Parathyroid adenoma (tissue), 2 donors: ENCODE results near the gene TSPAN32.

ENCODE experiments used
- H2AFZ ChIP-seq: fragments of 300-600 bp; sonication (generic); one replicate; pipeline ENCODE4 v1.7.0; 2017; ENCODE audit warnings: antibody characterized with exemption, mild to moderate bottlenecking
- H3K27ac ChIP-seq: fragments of 300-600 bp; sonication (generic); one replicate; pipeline ENCODE4 v1.7.0; 2017
- H3K27me3 ChIP-seq: fragments of 300-600 bp; sonication (generic); one replicate; pipeline ENCODE4 v1.7.0; 2017; ENCODE audit warnings: low read length; ENCODE audit not compliant: control insufficient read depth, insufficient read depth
- H3K36me3 ChIP-seq: fragments of 300-600 bp; sonication (generic); one replicate; pipeline ENCODE4 v1.7.0; 2017; ENCODE audit warnings: low read length; ENCODE audit not compliant: control insufficient read depth, insufficient read depth
- H3K4me1 ChIP-seq: fragments of 300-600 bp; sonication (generic); one replicate; pipeline ENCODE4 v1.7.0; 2017; ENCODE audit warnings: control low read depth
- H3K4me2 ChIP-seq: fragments of 300-600 bp; sonication (generic); one replicate; pipeline ENCODE4 v1.7.0; 2017; ENCODE audit warnings: low read length
- H3K4me3 ChIP-seq: fragments of 300-600 bp; sonication (generic); one replicate; pipeline ENCODE4 v1.7.0; 2017; ENCODE audit warnings: low read depth, low read length
- H3K79me2 ChIP-seq: fragments of 300-600 bp; sonication (generic); one replicate; pipeline ENCODE4 v1.7.0; 2017; ENCODE audit warnings: control low read depth
- H3K9ac ChIP-seq: fragments of 300-600 bp; sonication (generic); one replicate; pipeline ENCODE4 v1.7.0; 2017; ENCODE audit warnings: mild to moderate bottlenecking
- H3K9me3 ChIP-seq: fragments of 300-600 bp; sonication (generic); one replicate; pipeline ENCODE4 v1.7.0; 2017; ENCODE audit warnings: low read length; ENCODE audit not compliant: control insufficient read depth
- TF ChIP-seq, protein P1 (sequence below): fragments of 300-600 bp; sonication (generic); IDR thresholded peaks from one replicate; pipeline ENCODE4 v1.7.0; 2017; ENCODE audit warnings: antibody characterized with exemption, mild to moderate bottlenecking
- donor health status: primary hyperparathyroidism.

Gene TSPAN32

GRCh38 chr11:2258501-2259465 lies 43.0 kb upstream of the TSPAN32 start:
- H3K27me3 ChIP-seq, result no peaks in the 10 kb centered on the region
- no peaks in the 10 kb centered on the region for H3K4me1 ChIP-seq
- H2AFZ ChIP-seq, result no peak overlapping the region
- no peak overlapping the region for H3K9ac ChIP-seq
- H3K36me3 ChIP-seq, result no peaks in the 10 kb centered on the region
- H3K9me3 ChIP-seq, result no peaks in the 10 kb centered on the region
- H3K79me2 ChIP-seq, result no peaks in the 10 kb centered on the region
- no peak overlapping the region for H3K27ac ChIP-seq
- TF ChIP-seq, protein P1, sequence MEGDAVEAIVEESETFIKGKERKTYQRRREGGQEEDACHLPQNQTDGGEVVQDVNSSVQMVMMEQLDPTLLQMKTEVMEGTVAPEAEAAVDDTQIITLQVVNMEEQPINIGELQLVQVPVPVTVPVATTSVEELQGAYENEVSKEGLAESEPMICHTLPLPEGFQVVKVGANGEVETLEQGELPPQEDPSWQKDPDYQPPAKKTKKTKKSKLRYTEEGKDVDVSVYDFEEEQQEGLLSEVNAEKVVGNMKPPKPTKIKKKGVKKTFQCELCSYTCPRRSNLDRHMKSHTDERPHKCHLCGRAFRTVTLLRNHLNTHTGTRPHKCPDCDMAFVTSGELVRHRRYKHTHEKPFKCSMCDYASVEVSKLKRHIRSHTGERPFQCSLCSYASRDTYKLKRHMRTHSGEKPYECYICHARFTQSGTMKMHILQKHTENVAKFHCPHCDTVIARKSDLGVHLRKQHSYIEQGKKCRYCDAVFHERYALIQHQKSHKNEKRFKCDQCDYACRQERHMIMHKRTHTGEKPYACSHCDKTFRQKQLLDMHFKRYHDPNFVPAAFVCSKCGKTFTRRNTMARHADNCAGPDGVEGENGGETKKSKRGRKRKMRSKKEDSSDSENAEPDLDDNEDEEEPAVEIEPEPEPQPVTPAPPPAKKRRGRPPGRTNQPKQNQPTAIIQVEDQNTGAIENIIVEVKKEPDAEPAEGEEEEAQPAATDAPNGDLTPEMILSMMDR, result no peak
- no peak overlapping the region for H3K4me2 ChIP-seq
- H3K4me3 ChIP-seq, result no peak overlapping the region

- Histone ChIP-seq H2AFZ (no peak overlapping the region), H3K27me3 (no peaks in the 10 kb centered on the region), H3K4me3 (no peak overlapping the region), H3K36me3 (no peaks in the 10 kb centered on the region), H3K27ac (no peak overlapping the region), H3K4me1 (no peaks in the 10 kb centered on the region), H3K4me2 (no peak overlapping the region), H3K9ac (no peak overlapping the region), H3K79me2 (no peaks in the 10 kb centered on the region), H3K9me3 (no peaks in the 10 kb centered on the region)
- TF ChIP-seq, protein P1, result no peak
Observed at GRCh38 chr11:2259466-2259830, 42.4 kb upstream of the TSPAN32 start.

GRCh38 chr11:2259897-2260451 lies 41.8 kb upstream of the TSPAN32 start:
- H3K4me3 ChIP-seq, result no peak overlapping the region
- no peaks in the 10 kb centered on the region for H3K36me3 ChIP-seq
- H3K9me3 ChIP-seq, result no peaks in the 10 kb centered on the region
- H2AFZ ChIP-seq, result no peak overlapping the region
- no peak overlapping the region for H3K4me2 ChIP-seq
- H3K27ac ChIP-seq, result no peak overlapping the region
- H3K27me3 ChIP-seq, result no peaks in the 10 kb centered on the region
- H3K79me2 ChIP-seq, result no peaks in the 10 kb centered on the region
- TF ChIP-seq, protein P1, result no peak
- H3K9ac ChIP-seq, result no peak overlapping the region
- no peaks in the 10 kb centered on the region for H3K4me1 ChIP-seq

- no peak overlapping the region for H3K27ac ChIP-seq
- no peak overlapping the region for H3K9ac ChIP-seq
- no peaks in the 10 kb centered on the region for H3K9me3 ChIP-seq
- H3K36me3 ChIP-seq, result no peaks in the 10 kb centered on the region
- TF ChIP-seq, protein P1, result no peak
- H3K4me1 ChIP-seq, result no peaks in the 10 kb centered on the region
- no peak overlapping the region for H2AFZ ChIP-seq
- H3K79me2 ChIP-seq, result no peaks in the 10 kb centered on the region
- no peak overlapping the region for H3K4me2 ChIP-seq
- H3K4me3 ChIP-seq, result no peak overlapping the region
- H3K27me3 ChIP-seq, result no peaks in the 10 kb centered on the region
Observed at GRCh38 chr11:2260491-2261364, 41.1 kb upstream of the TSPAN32 start.
